Ovary (tissue), 3 donors: ENCODE data around the gene MRO.

Experiments
- EP300 ChIP-seq: sonication (generic); formaldehyde crosslinking; IDR thresholded peaks from one replicate; pipeline ENCODE4 v1.6.1; 2017; ENCODE audit warnings: antibody characterized with exemption
- TF ChIP-seq, protein P1 (sequence below), 3 donors: fragments of 450-650 bp in 2 of 3; fragments of 200-600 bp in 1 of 3; IDR thresholded peaks; one replicate each; pipeline versions ENCODE4 v1.5.1 to v1.8.0; 2016 to 2022; ENCODE audit warnings: antibody characterized with exemption in 3 of 3, mild to moderate bottlenecking in 1 of 3
- donor health status: DM: no; HTN: no; CAD: no.

DNA sequence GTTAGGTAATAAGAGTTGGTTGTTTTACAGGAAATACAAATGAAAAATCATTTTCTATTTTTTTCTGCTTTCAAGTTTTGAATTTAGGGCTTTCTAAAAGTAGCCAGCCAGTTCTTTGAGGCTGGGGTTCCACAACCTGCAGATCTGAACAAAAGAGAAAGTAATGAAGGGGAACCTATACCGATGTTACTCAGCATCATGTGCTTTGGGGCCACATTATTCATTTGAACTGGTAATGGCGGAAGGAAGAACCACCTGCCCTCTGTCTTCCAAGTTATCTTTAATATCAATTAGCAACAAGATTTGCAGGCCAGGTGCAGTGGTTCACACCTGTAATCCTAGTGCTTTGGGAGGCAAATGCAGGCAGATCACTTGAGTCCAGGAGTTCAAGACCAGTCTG, 12.9 kb upstream of the MRO start:
- TF ChIP-seq, protein P1, sequence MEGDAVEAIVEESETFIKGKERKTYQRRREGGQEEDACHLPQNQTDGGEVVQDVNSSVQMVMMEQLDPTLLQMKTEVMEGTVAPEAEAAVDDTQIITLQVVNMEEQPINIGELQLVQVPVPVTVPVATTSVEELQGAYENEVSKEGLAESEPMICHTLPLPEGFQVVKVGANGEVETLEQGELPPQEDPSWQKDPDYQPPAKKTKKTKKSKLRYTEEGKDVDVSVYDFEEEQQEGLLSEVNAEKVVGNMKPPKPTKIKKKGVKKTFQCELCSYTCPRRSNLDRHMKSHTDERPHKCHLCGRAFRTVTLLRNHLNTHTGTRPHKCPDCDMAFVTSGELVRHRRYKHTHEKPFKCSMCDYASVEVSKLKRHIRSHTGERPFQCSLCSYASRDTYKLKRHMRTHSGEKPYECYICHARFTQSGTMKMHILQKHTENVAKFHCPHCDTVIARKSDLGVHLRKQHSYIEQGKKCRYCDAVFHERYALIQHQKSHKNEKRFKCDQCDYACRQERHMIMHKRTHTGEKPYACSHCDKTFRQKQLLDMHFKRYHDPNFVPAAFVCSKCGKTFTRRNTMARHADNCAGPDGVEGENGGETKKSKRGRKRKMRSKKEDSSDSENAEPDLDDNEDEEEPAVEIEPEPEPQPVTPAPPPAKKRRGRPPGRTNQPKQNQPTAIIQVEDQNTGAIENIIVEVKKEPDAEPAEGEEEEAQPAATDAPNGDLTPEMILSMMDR (IDR thresholded peaks at IDR 0.05): no peak
- no peak for TF ChIP-seq EP300
